ENCODE results near the gene ATXN7.

DNA sequence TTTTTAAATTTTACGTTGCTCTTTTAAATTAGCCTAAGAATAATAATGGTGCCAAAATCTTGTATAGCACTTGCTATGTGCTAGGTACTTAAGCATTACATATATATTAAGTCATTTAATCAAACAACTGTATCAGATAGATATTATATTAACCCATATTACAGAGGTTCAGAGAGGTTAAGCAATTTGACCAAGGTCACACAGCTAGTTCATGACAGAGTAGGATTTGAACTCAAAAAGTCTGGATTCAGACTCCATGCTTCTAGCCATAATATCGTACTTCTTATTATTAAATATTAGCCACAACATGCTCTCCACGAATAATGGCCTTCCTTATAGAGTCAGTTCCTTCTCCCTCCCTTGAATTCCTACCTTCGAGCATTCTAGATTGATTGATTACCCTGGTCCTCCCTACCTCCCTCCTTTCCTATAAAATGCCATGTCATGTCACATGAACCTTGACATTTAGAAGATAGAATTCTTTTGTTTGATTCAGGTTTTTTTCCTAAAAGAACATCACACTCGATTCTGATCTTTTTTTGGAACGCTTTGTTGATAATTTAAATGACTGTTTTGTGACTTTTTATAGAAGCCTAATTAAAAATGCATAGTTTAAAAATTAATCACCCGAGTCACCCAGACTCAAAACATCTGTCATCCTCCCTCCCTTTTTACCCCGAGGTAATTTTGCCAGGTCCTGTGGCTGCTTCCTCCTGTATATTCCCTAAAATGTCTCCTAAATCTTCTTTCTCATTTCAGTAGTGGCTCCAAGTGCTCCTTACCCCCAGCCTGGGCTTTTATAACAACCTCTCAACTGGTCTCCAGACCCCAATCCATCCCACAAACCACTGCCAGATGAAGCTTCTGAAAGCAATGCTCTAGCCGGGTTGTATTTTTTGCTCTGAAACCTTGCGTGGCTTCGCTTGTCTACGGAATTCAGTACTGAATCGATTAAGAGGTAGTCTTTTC lies 168.2 kb downstream of the ATXN7 start:
- TF ChIP-seq, protein P1, sequence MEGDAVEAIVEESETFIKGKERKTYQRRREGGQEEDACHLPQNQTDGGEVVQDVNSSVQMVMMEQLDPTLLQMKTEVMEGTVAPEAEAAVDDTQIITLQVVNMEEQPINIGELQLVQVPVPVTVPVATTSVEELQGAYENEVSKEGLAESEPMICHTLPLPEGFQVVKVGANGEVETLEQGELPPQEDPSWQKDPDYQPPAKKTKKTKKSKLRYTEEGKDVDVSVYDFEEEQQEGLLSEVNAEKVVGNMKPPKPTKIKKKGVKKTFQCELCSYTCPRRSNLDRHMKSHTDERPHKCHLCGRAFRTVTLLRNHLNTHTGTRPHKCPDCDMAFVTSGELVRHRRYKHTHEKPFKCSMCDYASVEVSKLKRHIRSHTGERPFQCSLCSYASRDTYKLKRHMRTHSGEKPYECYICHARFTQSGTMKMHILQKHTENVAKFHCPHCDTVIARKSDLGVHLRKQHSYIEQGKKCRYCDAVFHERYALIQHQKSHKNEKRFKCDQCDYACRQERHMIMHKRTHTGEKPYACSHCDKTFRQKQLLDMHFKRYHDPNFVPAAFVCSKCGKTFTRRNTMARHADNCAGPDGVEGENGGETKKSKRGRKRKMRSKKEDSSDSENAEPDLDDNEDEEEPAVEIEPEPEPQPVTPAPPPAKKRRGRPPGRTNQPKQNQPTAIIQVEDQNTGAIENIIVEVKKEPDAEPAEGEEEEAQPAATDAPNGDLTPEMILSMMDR (conservative IDR thresholded peaks at IDR 0.05; ENCODE audit: low read length), result no peak
- no peak for TF ChIP-seq EZH2phosphoT487 (IDR thresholded peaks at IDR 0.05; ENCODE audit: borderline replicate concordance, low read depth, low read length)

Measured in OCI-LY7 (cell line).